ENCODE data around the gene MAST4.
A peak's percentile ranks its signal among the peaks of the same experiment; 100 is the strongest.

The MAST4 gene

DNA sequence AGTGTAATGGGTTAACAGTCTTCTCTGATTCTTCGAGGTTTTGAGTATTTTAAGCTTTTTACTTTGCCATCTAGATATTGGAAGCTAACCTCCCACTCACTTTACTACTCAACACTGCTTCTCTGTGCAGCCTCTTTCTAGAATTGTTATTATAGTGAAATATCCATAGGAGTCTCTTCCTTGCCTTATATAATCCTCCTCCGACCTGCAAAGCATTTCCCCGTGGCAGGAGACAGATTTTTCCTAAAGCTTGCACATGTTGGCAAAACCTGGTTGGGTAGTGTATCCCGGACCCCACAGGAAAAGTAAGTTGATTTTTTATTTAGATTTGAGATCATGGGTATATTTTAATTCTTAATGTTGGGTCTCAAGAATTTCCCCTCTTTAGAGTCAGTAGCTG is 351.3 kb downstream of the MAST4 start (continued):
- TF ChIP-seq, protein P1, sequence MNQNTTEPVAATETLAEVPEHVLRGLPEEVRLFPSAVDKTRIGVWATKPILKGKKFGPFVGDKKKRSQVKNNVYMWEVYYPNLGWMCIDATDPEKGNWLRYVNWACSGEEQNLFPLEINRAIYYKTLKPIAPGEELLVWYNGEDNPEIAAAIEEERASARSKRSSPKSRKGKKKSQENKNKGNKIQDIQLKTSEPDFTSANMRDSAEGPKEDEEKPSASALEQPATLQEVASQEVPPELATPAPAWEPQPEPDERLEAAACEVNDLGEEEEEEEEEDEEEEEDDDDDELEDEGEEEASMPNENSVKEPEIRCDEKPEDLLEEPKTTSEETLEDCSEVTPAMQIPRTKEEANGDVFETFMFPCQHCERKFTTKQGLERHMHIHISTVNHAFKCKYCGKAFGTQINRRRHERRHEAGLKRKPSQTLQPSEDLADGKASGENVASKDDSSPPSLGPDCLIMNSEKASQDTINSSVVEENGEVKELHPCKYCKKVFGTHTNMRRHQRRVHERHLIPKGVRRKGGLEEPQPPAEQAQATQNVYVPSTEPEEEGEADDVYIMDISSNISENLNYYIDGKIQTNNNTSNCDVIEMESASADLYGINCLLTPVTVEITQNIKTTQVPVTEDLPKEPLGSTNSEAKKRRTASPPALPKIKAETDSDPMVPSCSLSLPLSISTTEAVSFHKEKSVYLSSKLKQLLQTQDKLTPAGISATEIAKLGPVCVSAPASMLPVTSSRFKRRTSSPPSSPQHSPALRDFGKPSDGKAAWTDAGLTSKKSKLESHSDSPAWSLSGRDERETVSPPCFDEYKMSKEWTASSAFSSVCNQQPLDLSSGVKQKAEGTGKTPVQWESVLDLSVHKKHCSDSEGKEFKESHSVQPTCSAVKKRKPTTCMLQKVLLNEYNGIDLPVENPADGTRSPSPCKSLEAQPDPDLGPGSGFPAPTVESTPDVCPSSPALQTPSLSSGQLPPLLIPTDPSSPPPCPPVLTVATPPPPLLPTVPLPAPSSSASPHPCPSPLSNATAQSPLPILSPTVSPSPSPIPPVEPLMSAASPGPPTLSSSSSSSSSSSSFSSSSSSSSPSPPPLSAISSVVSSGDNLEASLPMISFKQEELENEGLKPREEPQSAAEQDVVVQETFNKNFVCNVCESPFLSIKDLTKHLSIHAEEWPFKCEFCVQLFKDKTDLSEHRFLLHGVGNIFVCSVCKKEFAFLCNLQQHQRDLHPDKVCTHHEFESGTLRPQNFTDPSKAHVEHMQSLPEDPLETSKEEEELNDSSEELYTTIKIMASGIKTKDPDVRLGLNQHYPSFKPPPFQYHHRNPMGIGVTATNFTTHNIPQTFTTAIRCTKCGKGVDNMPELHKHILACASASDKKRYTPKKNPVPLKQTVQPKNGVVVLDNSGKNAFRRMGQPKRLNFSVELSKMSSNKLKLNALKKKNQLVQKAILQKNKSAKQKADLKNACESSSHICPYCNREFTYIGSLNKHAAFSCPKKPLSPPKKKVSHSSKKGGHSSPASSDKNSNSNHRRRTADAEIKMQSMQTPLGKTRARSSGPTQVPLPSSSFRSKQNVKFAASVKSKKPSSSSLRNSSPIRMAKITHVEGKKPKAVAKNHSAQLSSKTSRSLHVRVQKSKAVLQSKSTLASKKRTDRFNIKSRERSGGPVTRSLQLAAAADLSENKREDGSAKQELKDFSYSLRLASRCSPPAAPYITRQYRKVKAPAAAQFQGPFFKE (tag by site-specific recombination; IDR thresholded peaks at IDR 0.05; ENCODE audit: borderline replicate concordance): no peak

DNA sequence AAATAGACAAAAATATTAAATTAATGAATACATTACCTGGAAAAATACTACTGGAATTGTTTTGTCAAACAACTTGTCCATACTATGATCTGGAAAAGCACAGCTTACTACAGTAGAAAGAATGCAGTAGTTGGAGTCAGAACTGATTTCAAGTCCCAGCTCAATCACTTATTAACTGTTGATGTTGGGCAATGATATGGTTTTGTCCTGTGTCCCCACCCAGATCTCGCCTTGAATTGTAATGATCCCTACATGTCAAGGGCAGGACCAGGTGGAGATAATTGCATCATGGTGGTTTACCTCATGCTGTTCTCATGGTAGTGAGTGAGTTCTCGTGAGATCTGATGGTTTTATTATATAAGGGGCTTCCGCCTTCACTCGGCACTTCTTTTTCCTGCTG is 352.9 kb downstream of the MAST4 start:
- TF ChIP-seq, protein P2, sequence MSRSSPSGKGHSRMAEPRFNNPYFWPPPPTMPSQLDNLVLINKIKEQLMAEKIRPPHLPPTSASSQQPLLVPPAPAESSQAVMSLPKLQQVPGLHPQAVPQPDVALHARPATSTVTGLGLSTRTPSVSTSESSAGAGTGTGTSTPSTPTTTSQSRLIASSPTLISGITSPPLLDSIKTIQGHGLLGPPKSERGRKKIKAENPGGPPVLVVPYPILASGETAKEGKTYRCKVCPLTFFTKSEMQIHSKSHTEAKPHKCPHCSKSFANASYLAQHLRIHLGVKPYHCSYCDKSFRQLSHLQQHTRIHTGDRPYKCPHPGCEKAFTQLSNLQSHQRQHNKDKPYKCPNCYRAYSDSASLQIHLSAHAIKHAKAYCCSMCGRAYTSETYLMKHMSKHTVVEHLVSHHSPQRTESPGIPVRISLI (tag by site-specific recombination; IDR thresholded peaks at IDR 0.05): no peak
- TF ChIP-seq, protein P3, sequence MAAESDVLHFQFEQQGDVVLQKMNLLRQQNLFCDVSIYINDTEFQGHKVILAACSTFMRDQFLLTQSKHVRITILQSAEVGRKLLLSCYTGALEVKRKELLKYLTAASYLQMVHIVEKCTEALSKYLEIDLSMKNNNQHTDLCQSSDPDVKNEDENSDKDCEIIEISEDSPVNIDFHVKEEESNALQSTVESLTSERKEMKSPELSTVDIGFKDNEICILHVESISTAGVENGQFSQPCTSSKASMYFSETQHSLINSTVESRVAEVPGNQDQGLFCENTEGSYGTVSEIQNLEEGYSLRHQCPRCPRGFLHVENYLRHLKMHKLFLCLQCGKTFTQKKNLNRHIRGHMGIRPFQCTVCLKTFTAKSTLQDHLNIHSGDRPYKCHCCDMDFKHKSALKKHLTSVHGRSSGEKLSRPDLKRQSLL (tag by site-specific recombination; IDR thresholded peaks at IDR 0.05): no peak
- ChIA-PET POLR2A (no interaction called here), CTCF (no interaction called here)
- Histone ChIP-seq H3K4me1 (ENCODE audit: control insufficient read depth, insufficient read depth, low read length) (peaks cover 18% of the 10 kb centered on the region), H3K36me3 (ENCODE audit: control insufficient read depth in 2 of 2, insufficient read depth in 1 of 2, low read length in 2 of 2) (no peaks in the 10 kb centered on the region), H3K9me3 (ENCODE audit: control insufficient read depth, insufficient read depth, low read depth, low read length) (no peaks in the 10 kb centered on the region), H3K27ac (ENCODE audit: extremely low read depth, low read depth, low read length) (no peak overlapping the region), H3K4me3 (ENCODE audit: low read depth, low read length) (no peak overlapping the region)

DNA sequence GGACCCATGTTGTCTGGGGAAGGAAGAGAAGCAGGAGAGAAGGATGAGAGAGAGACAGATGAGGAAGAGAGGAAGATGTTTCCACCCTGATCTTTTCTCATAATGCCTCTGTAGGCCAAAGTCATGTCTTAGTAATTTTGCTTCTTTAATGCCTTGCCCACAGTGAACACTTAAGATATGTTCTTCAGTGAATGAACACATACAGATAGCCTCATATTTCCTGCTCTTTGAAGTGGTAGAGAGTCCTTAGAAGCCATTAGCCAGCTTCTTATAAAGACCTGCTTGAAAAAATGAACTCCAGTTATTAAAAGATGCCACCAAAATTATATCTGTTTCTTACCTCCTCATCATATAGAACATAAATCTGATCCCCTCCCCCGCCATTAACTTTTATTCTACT is 356.0 kb downstream of the MAST4 start:
- CTCF ChIA-PET: no interaction called here
- TF ChIP-seq ZNF239 (tag by site-specific recombination; IDR thresholded peaks at IDR 0.05) (no peak), ZNF529 (tag by site-specific recombination; IDR thresholded peaks at IDR 0.05; ENCODE audit: insufficient replicate concordance) (no peak), ZNF837 (tag by site-specific recombination; IDR thresholded peaks at IDR 0.05) (no peak), WT1 (tag by site-specific recombination; IDR thresholded peaks at IDR 0.05) (no peak)
- TF ChIP-seq, protein P4, sequence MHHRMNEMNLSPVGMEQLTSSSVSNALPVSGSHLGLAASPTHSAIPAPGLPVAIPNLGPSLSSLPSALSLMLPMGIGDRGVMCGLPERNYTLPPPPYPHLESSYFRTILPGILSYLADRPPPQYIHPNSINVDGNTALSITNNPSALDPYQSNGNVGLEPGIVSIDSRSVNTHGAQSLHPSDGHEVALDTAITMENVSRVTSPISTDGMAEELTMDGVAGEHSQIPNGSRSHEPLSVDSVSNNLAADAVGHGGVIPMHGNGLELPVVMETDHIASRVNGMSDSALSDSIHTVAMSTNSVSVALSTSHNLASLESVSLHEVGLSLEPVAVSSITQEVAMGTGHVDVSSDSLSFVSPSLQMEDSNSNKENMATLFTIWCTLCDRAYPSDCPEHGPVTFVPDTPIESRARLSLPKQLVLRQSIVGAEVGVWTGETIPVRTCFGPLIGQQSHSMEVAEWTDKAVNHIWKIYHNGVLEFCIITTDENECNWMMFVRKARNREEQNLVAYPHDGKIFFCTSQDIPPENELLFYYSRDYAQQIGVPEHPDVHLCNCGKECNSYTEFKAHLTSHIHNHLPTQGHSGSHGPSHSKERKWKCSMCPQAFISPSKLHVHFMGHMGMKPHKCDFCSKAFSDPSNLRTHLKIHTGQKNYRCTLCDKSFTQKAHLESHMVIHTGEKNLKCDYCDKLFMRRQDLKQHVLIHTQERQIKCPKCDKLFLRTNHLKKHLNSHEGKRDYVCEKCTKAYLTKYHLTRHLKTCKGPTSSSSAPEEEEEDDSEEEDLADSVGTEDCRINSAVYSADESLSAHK (tag by site-specific recombination; IDR thresholded peaks at IDR 0.05): no peak
- no peaks in the 10 kb centered on the region for H3K9me3 ChIP-seq (ENCODE audit: control insufficient read depth, insufficient read depth, low read depth, low read length)
- 0 out of 2 replicates have a peak, but pooled peaks cover 2% of the 10 kb centered on the region for H3K4me1 ChIP-seq (ENCODE audit: control insufficient read depth, insufficient read depth, low read length)
- no peaks in the 10 kb centered on the region for H3K36me3 ChIP-seq (ENCODE audit: control insufficient read depth in 2 of 2, insufficient read depth in 1 of 2, low read length in 2 of 2)
- no peak overlapping the region for H3K4me3 ChIP-seq (ENCODE audit: low read depth, low read length)
- H3K27ac ChIP-seq (ENCODE audit: extremely low read depth, low read depth, low read length): no peak overlapping the region
- POLR2A ChIA-PET: no interaction called here

DNA sequence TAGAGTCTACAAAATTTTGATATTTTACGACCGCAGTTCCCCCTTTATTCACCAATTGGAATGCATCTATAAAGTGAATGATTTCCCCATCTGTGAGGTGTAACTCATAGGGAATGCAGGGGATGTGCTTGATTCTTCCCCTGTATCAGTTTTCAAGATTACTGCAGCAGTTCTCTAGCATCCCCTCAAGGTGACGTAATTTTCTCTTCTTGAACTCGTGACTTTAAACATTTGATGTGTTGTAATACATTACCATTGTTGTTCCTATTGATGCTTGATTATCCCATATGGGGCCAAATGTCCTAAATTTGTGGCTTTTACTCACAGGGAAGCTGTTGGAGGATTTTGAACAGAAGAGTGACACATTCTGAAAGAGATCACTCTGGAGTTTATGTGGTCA is 360.2 kb downstream of the MAST4 start:
- Histone ChIP-seq H3K9me3 (ENCODE audit: control insufficient read depth, insufficient read depth, low read depth, low read length) (no peaks in the 10 kb centered on the region), H3K36me3 (ENCODE audit: control insufficient read depth in 2 of 2, insufficient read depth in 1 of 2, low read length in 2 of 2) (no peaks in the 10 kb centered on the region), H3K27ac (ENCODE audit: extremely low read depth, low read depth, low read length) (no peak overlapping the region), H3K4me1 (ENCODE audit: control insufficient read depth, insufficient read depth, low read length) (peaks cover 17% of the 10 kb centered on the region), H3K4me3 (ENCODE audit: low read depth, low read length) (no peak overlapping the region)
- no peak for TF ChIP-seq ZFP41 (tag by site-specific recombination; IDR thresholded peaks at IDR 0.05; ENCODE audit: borderline replicate concordance)
- TF ChIP-seq, protein P5, sequence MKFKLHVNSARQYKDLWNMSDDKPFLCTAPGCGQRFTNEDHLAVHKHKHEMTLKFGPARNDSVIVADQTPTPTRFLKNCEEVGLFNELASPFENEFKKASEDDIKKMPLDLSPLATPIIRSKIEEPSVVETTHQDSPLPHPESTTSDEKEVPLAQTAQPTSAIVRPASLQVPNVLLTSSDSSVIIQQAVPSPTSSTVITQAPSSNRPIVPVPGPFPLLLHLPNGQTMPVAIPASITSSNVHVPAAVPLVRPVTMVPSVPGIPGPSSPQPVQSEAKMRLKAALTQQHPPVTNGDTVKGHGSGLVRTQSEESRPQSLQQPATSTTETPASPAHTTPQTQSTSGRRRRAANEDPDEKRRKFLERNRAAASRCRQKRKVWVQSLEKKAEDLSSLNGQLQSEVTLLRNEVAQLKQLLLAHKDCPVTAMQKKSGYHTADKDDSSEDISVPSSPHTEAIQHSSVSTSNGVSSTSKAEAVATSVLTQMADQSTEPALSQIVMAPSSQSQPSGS (tag by site-specific recombination; IDR thresholded peaks at IDR 0.05; ENCODE audit: low read depth): peak; percentile 75
- TF ChIP-seq, protein P3 (tag by site-specific recombination; IDR thresholded peaks at IDR 0.05): peak; percentile 52
- 0 out of 2 replicates have a peak, but pooled peaks have one; percentile 52 for TF ChIP-seq ZNF660 (tag by site-specific recombination; IDR thresholded peaks at IDR 0.05)
- TF ChIP-seq GLIS1 (tag by site-specific recombination; IDR thresholded peaks at IDR 0.05): no peak
- peak; percentile 95 for TF ChIP-seq MZF1 (tag by site-specific recombination; IDR thresholded peaks at IDR 0.05; ENCODE audit: borderline replicate concordance)
- POLR2A ChIA-PET: no interaction called here
- CTCF ChIA-PET: no interaction called here
